MV-4-11 (cell line): Measurements from ENCODE around the gene PRTG.
A peak's percentile ranks its signal among the peaks of the same experiment; 100 is the strongest.
"Not testable (repeated sequence)": the region's sequence is repeated elsewhere in the genome, so short reads cannot be mapped to it uniquely, and the experiment has no call there.

Source experiments
- DNase-seq: peaks from one replicate; lab custom pipeline; 2025; lab: John Stamatoyannopoulos, UW

The PRTG gene

GRCh38 chr15:55633731-55634130 is 109.2 kb downstream of the PRTG start:
- DNase-seq, result no peak

- no peak for DNase-seq
These were observed 110.5 kb downstream of the PRTG start for GRCh38 chr15:55632434-55632833.

GRCh38 chr15:55630858-55631257 is 112.1 kb downstream of the PRTG start:
- no peak for DNase-seq

GRCh38 chr15:55628369-55628730 is 114.6 kb downstream of the PRTG start:
- no peak for DNase-seq

- DNase-seq, result peak; percentile 48
These were observed 115.1 kb downstream of the PRTG start for GRCh38 chr15:55627730-55628368.

GRCh38 chr15:55619783-55620182 is 123.2 kb downstream of the PRTG start:
- DNase-seq, result no peak

- no peak for DNase-seq
These were observed 124.6 kb downstream of the PRTG start for GRCh38 chr15:55618387-55618786.

GRCh38 chr15:55615445-55615844 is 127.5 kb downstream of the PRTG start:
- no peak for DNase-seq

- no peak for DNase-seq
These were observed 129.2 kb downstream of the PRTG start for GRCh38 chr15:55613727-55614126.

- no peak for DNase-seq
These were observed 136.7 kb downstream of the PRTG start for GRCh38 chr15:55606214-55606613.

- no peak for DNase-seq
These were observed 141.6 kb downstream of the PRTG start for GRCh38 chr15:55601374-55601773.

GRCh38 chr15:55599439-55599838 is 143.5 kb downstream of the PRTG start:
- DNase-seq, result no peak

- DNase-seq, result not testable (repeated sequence)
These were observed 149.9 kb downstream of the PRTG start for GRCh38 chr15:55593019-55593418.

- DNase-seq, result no peak
These were observed 152.2 kb downstream of the PRTG start for GRCh38 chr15:55590788-55591187.

GRCh38 chr15:55589287-55589686 is 153.7 kb downstream of the PRTG start:
- DNase-seq, result no peak

- no peak for DNase-seq
These were observed 154.2 kb downstream of the PRTG start for GRCh38 chr15:55588815-55589115.

GRCh38 chr15:55588070-55588814 is 154.7 kb downstream of the PRTG start, which contains the start of gene PYGO1:
PYGO1 (minus strand) TSS chr15:55588345; CDS start chr15:55587883, 462 bp downstream.
- peak; percentile 4 for DNase-seq

GRCh38 chr15:55587321-55588069 is 155.5 kb downstream of the PRTG start:
- no peak for DNase-seq

GRCh38 chr15:55586808-55587207 is 156.1 kb downstream of the PRTG start:
- DNase-seq, result no peak

GRCh38 chr15:55576943-55577342 is 166.0 kb downstream of the PRTG start:
- no peak for DNase-seq

GRCh38 chr15:55574096-55574495 is 168.9 kb downstream of the PRTG start:
- no peak for DNase-seq

- DNase-seq, result no peak
These were observed 169.7 kb downstream of the PRTG start for GRCh38 chr15:55573224-55573623.
